Astrocyte (in vitro differentiated cells and primary cell): ENCODE results near the gene AKAP12. TPM values are rescaled to one million over a fixed set of nuclear protein-coding genes. Genes with fewer than 3 reads are reported as not detected.

Experiments used
- DNase-seq: peaks from one replicate; pipeline ENCODE4 v3.0.0-alpha.2; 2010; ENCODE audit warnings: low read depth
- FAIRE-seq: peaks from 2 replicates; lab custom pipeline; 2011; peaks lifted over from hg19 to GRCh38; lab: Jason Lieb, UNC
- H2AFZ ChIP-seq: 2 replicates; pipeline ENCODE4 v1.6.0; 2012; ENCODE audit warnings: low read depth, low read length, inconsistent platforms
- H3K27ac ChIP-seq: 2 replicates; pipeline ENCODE4 v1.5.1; 2011; ENCODE audit warnings: low read depth, low read length, inconsistent platforms
- H3K27me3 ChIP-seq: 2 replicates; pipeline ENCODE4 v1.6.0; 2011; ENCODE audit warnings: low read length, inconsistent platforms; ENCODE audit not compliant: insufficient read depth
- H3K36me3 ChIP-seq: 2 replicates; pipeline ENCODE4 v1.5.1; 2011; ENCODE audit warnings: low read length, inconsistent platforms; ENCODE audit not compliant: insufficient read depth
- H3K4me1 ChIP-seq: 2 replicates; pipeline ENCODE4 v1.5.1; 2011; ENCODE audit warnings: low read length, inconsistent platforms; ENCODE audit not compliant: insufficient read depth
- H3K4me2 ChIP-seq: 2 replicates; pipeline ENCODE4 v1.6.0; 2012; ENCODE audit warnings: low read length, inconsistent platforms
- H3K4me3 ChIP-seq: 2 replicates; pipeline ENCODE4 v1.5.1; 2011; ENCODE audit warnings: low read depth, mild to moderate bottlenecking, low read length, inconsistent platforms; ENCODE audit not compliant: insufficient read depth
- H3K79me2 ChIP-seq: 2 replicates; pipeline ENCODE4 v1.6.0; 2012; ENCODE audit warnings: mild to moderate bottlenecking, low read length, inconsistent platforms; ENCODE audit not compliant: insufficient read depth
- H3K9ac ChIP-seq: 2 replicates; pipeline ENCODE4 v1.6.0; 2012; ENCODE audit warnings: mild to moderate bottlenecking, low read length, inconsistent platforms
- H3K9me3 ChIP-seq: 2 replicates; pipeline ENCODE4 v1.5.1; 2012; ENCODE audit warnings: low read depth, mild to moderate bottlenecking, low read length, inconsistent platforms; ENCODE audit not compliant: insufficient read depth
- H4K20me1 ChIP-seq: 2 replicates; pipeline ENCODE4 v1.6.0; 2012; ENCODE audit warnings: low read length, inconsistent platforms; ENCODE audit not compliant: insufficient read depth
- H3K27ac Mint-ChIP-seq: one replicate; pipeline ENCODE4 v1.8.0; 2021; ENCODE audit warnings: mild to moderate bottlenecking, mixed read lengths; ENCODE audit not compliant: unreplicated experiment
- H3K27me3 Mint-ChIP-seq: one replicate; pipeline ENCODE4 v1.8.0; 2021; ENCODE audit warnings: low read depth, mixed read lengths; ENCODE audit not compliant: unreplicated experiment
- H3K36me3 Mint-ChIP-seq: one replicate; pipeline ENCODE4 v1.8.0; 2021; ENCODE audit warnings: low read depth, mixed read lengths; ENCODE audit not compliant: unreplicated experiment
- H3K4me1 Mint-ChIP-seq: one replicate; pipeline ENCODE4 v1.8.0; 2021; ENCODE audit warnings: low read depth, mixed read lengths; ENCODE audit not compliant: unreplicated experiment
- H3K4me3 Mint-ChIP-seq: one replicate; pipeline ENCODE4 v1.8.0; 2021; ENCODE audit warnings: mild to moderate bottlenecking, moderate library complexity, mixed read lengths; ENCODE audit not compliant: unreplicated experiment
- H3K9me3 Mint-ChIP-seq: one replicate; pipeline ENCODE4 v1.8.0; 2021; ENCODE audit warnings: mild to moderate bottlenecking, mixed read lengths; ENCODE audit not compliant: unreplicated experiment
- CTCF ChIP-seq: IDR thresholded peaks from 2 replicates; pipeline ENCODE4 v1.5.1; 2011; ENCODE audit warnings: low read depth, mild to moderate bottlenecking, inconsistent platforms, low read length, moderate library complexity; ENCODE audit not compliant: insufficient read depth
- EZH2 ChIP-seq: IDR thresholded peaks from 2 replicates; pipeline ENCODE4 v1.6.1; 2012; ENCODE audit warnings: mild to moderate bottlenecking, low read length, inconsistent platforms; ENCODE audit not compliant: insufficient read depth
- total RNA-seq: library from RNA; stranded (reverse); gene quantifications from 2 replicates; pipeline ENCODE4 v1.2.1, GENCODE V29; 2021

AKAP12 gene
- total RNA-seq, 1 donor from 2014 or later: 115 TPM

GRCh38 chr6:151299011-151299410 is 59.2 kb downstream of the AKAP12 start:
- Histone ChIP-seq H3K4me3 (no peak overlapping the region), H3K27ac (no peak overlapping the region), H3K4me1 (peaks cover 15% of the 10 kb centered on the region), H3K4me2 (no peak overlapping the region), H3K36me3 (peaks cover 7% of the 10 kb centered on the region), H3K9ac (no peak overlapping the region), H3K79me2 (peaks cover 98% of the 10 kb centered on the region), H3K9me3 (no peaks in the 10 kb centered on the region), H4K20me1 (peaks cover 51% of the 10 kb centered on the region), H3K27me3 (no peaks in the 10 kb centered on the region), H2AFZ (no peak overlapping the region)
- Mint-ChIP-seq H3K4me1 (peaks cover 13% of the 10 kb centered on the region), H3K27ac (no peak overlapping the region), H3K27me3 (no peaks in the 10 kb centered on the region), H3K9me3 (peaks cover 2% of the 10 kb centered on the region), H3K36me3 (no peaks in the 10 kb centered on the region), H3K4me3 (no peak overlapping the region)
- DNase-seq (no peak), FAIRE-seq (no peak)
- no peak for TF ChIP-seq CTCF
- TF ChIP-seq EZH2: no peak

- TF ChIP-seq CTCF (no peak), EZH2 (no peak)
- peaks cover 2% of the 10 kb centered on the region for H3K4me1 Mint-ChIP-seq
- H3K27me3 Mint-ChIP-seq: no peaks in the 10 kb centered on the region
- H3K36me3 Mint-ChIP-seq: no peaks in the 10 kb centered on the region
- Histone ChIP-seq H3K27ac (no peak overlapping the region), H3K79me2 (peaks cover 98% of the 10 kb centered on the region), H3K4me2 (no peak overlapping the region), H2AFZ (no peak overlapping the region), H3K36me3 (peaks cover 7% of the 10 kb centered on the region), H4K20me1 (peaks cover 47% of the 10 kb centered on the region), H3K4me1 (peaks cover 2% of the 10 kb centered on the region), H3K4me3 (no peak overlapping the region), H3K9ac (no peak overlapping the region), H3K9me3 (no peaks in the 10 kb centered on the region), H3K27me3 (no peaks in the 10 kb centered on the region)
- H3K27ac Mint-ChIP-seq: no peak overlapping the region
- FAIRE-seq (no peak), DNase-seq (no peak)
- peaks cover 2% of the 10 kb centered on the region for H3K9me3 Mint-ChIP-seq
- H3K4me3 Mint-ChIP-seq: no peak overlapping the region
These were observed 60.7 kb downstream of the AKAP12 start for GRCh38 chr6:151300267-151300991.

GRCh38 chr6:151301547-151301946 is 61.8 kb downstream of the AKAP12 start:
- Histone ChIP-seq H4K20me1 (peaks cover 51% of the 10 kb centered on the region), H2AFZ (no peak overlapping the region), H3K36me3 (peaks cover 12% of the 10 kb centered on the region), H3K9me3 (no peaks in the 10 kb centered on the region), H3K79me2 (peaks cover 98% of the 10 kb centered on the region), H3K4me2 (no peak overlapping the region), H3K9ac (no peak overlapping the region), H3K4me1 (no peaks in the 10 kb centered on the region), H3K27ac (no peak overlapping the region), H3K4me3 (no peak overlapping the region), H3K27me3 (no peaks in the 10 kb centered on the region)
- no peak for TF ChIP-seq EZH2
- TF ChIP-seq CTCF: no peak
- Mint-ChIP-seq H3K9me3 (peaks cover 2% of the 10 kb centered on the region), H3K4me3 (no peak overlapping the region), H3K27me3 (no peaks in the 10 kb centered on the region), H3K4me1 (no peaks in the 10 kb centered on the region), H3K27ac (no peak overlapping the region), H3K36me3 (peaks cover 4% of the 10 kb centered on the region)
- no peak for DNase-seq
- FAIRE-seq: no peak
